K562 (cell line): ENCODE measurements around the gene FBN1. TPM values are rescaled to one million over a fixed set of nuclear protein-coding genes. Genes with fewer than 3 reads are reported as not detected.

ENCODE experiments used
- ATAC-seq: fragments of 200-7000 bp; cut with Tn5 transposase; 3 replicates; pipeline ENCODE4 v1.9.1; 2020; ENCODE audit warnings: moderate library complexity
- BruUV-seq: library from RNA; stranded (reverse); fragments of 400-500 nt; replicated peaks from 2 replicates; lab custom pipeline; 2021; lab: Mats Ljungman, UMichigan
- CTCF ChIA-PET: fragments of 300-600 bp; formaldehyde crosslinking; extraction: SDS; loops from one replicate; lab custom pipeline; 2021; ENCODE audit warnings: low intra/inter-chr PET ratio; lab: Yijun Ruan, JAX
- POLR2A ChIA-PET: fragments of 300-600, 350-650 bp; sonication (Branson Sonifier 250); formaldehyde crosslinking; extraction: SDS; loops from one replicate; lab custom pipeline; 2021; ENCODE audit warnings: antibody characterized with exemption, inconsistent platforms; lab: Yijun Ruan, JAX
- DNase-seq, 4 experiments: peaks; one replicate each; pipeline versions ENCODE4 v3.0.0 to v3.0.0-alpha.2; 2011 to 2018; ENCODE audit warnings: low spot score in 3 of 4, mixed read lengths in 3 of 4; ENCODE audit errors: extremely low read depth in 1 of 4
- FAIRE-seq: peaks from 2 replicates; lab custom pipeline; 2011; peaks lifted over from hg19 to GRCh38; lab: Jason Lieb, UNC
- H2AFZ ChIP-seq: 2 replicates; pipeline ENCODE4 v1.6.0; 2011; ENCODE audit warnings: low read depth, low read length, control low read depth, inconsistent platforms
- H3K27ac ChIP-seq: fragments of 200-600 bp; 3 replicates; pipeline ENCODE4 v1.8.0; 2011; ENCODE audit warnings: low read depth, mild to moderate bottlenecking, control low read depth, inconsistent platforms, low read length, moderate library complexity, mixed read lengths; ENCODE audit errors: extremely low read depth
- H3K27me3 ChIP-seq, 2 experiments: fragments of 300-600 bp in 1 of 2; 2 replicates in 1 of 2; 3 replicates in 1 of 2; pipeline versions ENCODE4 v1.6.0 to v1.8.0; 2011; ENCODE audit warnings: inconsistent platforms in 2 of 2, low read length in 2 of 2, mild to moderate bottlenecking in 1 of 2, mixed read lengths in 1 of 2, moderate library complexity in 1 of 2; ENCODE audit not compliant: control insufficient read depth in 2 of 2, insufficient read depth in 2 of 2
- H3K36me3 ChIP-seq: fragments of 300-600 bp; 3 replicates; pipeline ENCODE4 v1.8.0; 2011; ENCODE audit warnings: mild to moderate bottlenecking, low read length, inconsistent platforms; ENCODE audit not compliant: control insufficient read depth, insufficient read depth
- H3K4me1 ChIP-seq, 2 experiments: fragments of 200-600 bp in 1 of 2; replicated peaks in 1 of 2; 2 replicates in 1 of 2; 3 replicates in 1 of 2; pipeline versions ENCODE4 v1.5.1 to v1.8.0; 2011; ENCODE audit warnings: inconsistent platforms in 2 of 2, low read length in 2 of 2, mild to moderate bottlenecking in 1 of 2, mixed read lengths in 1 of 2, moderate library complexity in 1 of 2; ENCODE audit not compliant: control insufficient read depth in 2 of 2, insufficient read depth in 2 of 2
- H3K4me2 ChIP-seq: 2 replicates; pipeline ENCODE4 v1.6.1; 2011; ENCODE audit warnings: low read length, control low read depth, inconsistent platforms, mixed read lengths; ENCODE audit not compliant: insufficient read depth
- H3K4me3 ChIP-seq: fragments of 200-600 bp; sonication (generic), shearing (Covaris generic); 2 replicates; pipeline ENCODE4 v1.5.1; 2016; ENCODE audit warnings: control low read depth, inconsistent platforms
- H3K79me2 ChIP-seq: fragments of 200-600 bp; 3 replicates; pipeline ENCODE4 v1.8.0; 2011; ENCODE audit warnings: low read length, inconsistent platforms; ENCODE audit not compliant: control insufficient read depth, insufficient read depth
- H3K9ac ChIP-seq, 2 experiments: 2 replicates each; pipeline versions ENCODE4 v1.6.0 to v1.6.1; 2011; ENCODE audit warnings: low read depth in 2 of 2, low read length in 2 of 2, control low read depth in 1 of 2, inconsistent platforms in 1 of 2, mild to moderate bottlenecking in 1 of 2, mixed read lengths in 1 of 2; ENCODE audit not compliant: insufficient read depth in 1 of 2
- H3K9me1 ChIP-seq: one replicate; pipeline ENCODE4 v1.6.0; 2011; ENCODE audit warnings: inconsistent platforms, mild to moderate bottlenecking, low read length, moderate library complexity; ENCODE audit not compliant: control insufficient read depth, insufficient read depth
- H3K9me3 ChIP-seq: replicated peaks from 2 replicates; pipeline ENCODE4 v1.5.1; 2011; ENCODE audit warnings: low read depth, low read length, inconsistent platforms; ENCODE audit not compliant: control insufficient read depth, insufficient read depth
- H4K20me1 ChIP-seq: replicated peaks from 2 replicates; pipeline ENCODE4 v1.6.1; 2011; ENCODE audit warnings: low read length, inconsistent platforms, mixed read lengths; ENCODE audit not compliant: control insufficient read depth, insufficient read depth
- ARID1B ChIP-seq: fragments of 450-650 bp; IDR thresholded peaks from 2 replicates; pipeline ENCODE4 v1.6.1; 2016; ENCODE audit warnings: antibody characterized with exemption, mild to moderate bottlenecking, inconsistent platforms
- CHD4 ChIP-seq: fragments of 200-600 bp; sonication (generic); IDR thresholded peaks from 3 replicates; pipeline ENCODE4 v1.6.1; 2012; ENCODE audit warnings: low read depth, mild to moderate bottlenecking, mixed read lengths, low read length, inconsistent platforms; ENCODE audit not compliant: insufficient read depth, insufficient replicate concordance, poor library complexity, severe bottlenecking
- ELF1 ChIP-seq: fragments of 200-800 bp; sonication (Bioruptor generic); IDR thresholded peaks from 2 replicates; pipeline ENCODE4 v1.6.1; 2016; ENCODE audit warnings: missing genetic modification characterization, missing compliant biosample characterization
- FOS ChIP-seq: IDR thresholded peaks from 3 replicates; pipeline ENCODE4 v1.6.1; 2011; ENCODE audit not compliant: insufficient read length; ENCODE audit errors: extremely low read depth
- FOXJ3 ChIP-seq: sonication (generic); formaldehyde crosslinking; IDR thresholded peaks from 2 replicates; pipeline ENCODE4 v1.4.0; 2020; ENCODE audit warnings: mild to moderate bottlenecking, missing genetic modification reagents
- HNRNPLL ChIP-seq: fragments of 200-400 bp; formaldehyde crosslinking; IDR thresholded peaks from 2 replicates; pipeline ENCODE4 v1.6.1; 2017; ENCODE audit warnings: low read length, low read depth, mild to moderate bottlenecking; ENCODE audit not compliant: poor library complexity, severe bottlenecking
- JUND ChIP-seq, 2 experiments: IDR thresholded peaks; 2 replicates in 1 of 2; 3 replicates in 1 of 2; pipeline ENCODE4 v1.6.1; 2011; ENCODE audit warnings: borderline replicate concordance in 2 of 2, low read depth in 2 of 2, low read length in 2 of 2, improper control_type of control experiment in 1 of 2, missing biosample characterization in 1 of 2, missing genetic modification characterization in 1 of 2, missing genetic modification reagents in 1 of 2
- MCM2 ChIP-seq: fragments of 450-650 bp; IDR thresholded peaks from 2 replicates; pipeline ENCODE4 v1.6.1; 2017; ENCODE audit warnings: low read depth, mild to moderate bottlenecking
- MEF2A ChIP-seq: IDR thresholded peaks from 2 replicates; pipeline ENCODE4 v1.6.1; 2011; ENCODE audit warnings: low read depth, mild to moderate bottlenecking, low read length, moderate library complexity; ENCODE audit not compliant: control insufficient read depth
- MYBL2 ChIP-seq, 2 experiments: fragments of 450-650 bp in 1 of 2; sonication (generic) in 1 of 2; formaldehyde crosslinking in 1 of 2; IDR thresholded peaks; 2 replicates each; pipeline versions ENCODE4 v1.6.1 to v1.8.1; 2017 to 2022; ENCODE audit warnings: borderline replicate concordance in 1 of 2, inconsistent platforms in 1 of 2, low read depth in 1 of 2, mild to moderate bottlenecking in 1 of 2, missing genetic modification reagents in 1 of 2, moderate library complexity in 1 of 2
- NELFE ChIP-seq: IDR thresholded peaks from 2 replicates; pipeline ENCODE4 v1.6.1; 2011; ENCODE audit warnings: mild to moderate bottlenecking; ENCODE audit not compliant: insufficient read depth, insufficient read length
- NRF1 ChIP-seq, 2 experiments: fragments of 450-650 bp; IDR thresholded peaks in 1 of 2; conservative IDR thresholded peaks in 1 of 2; 2 replicates each; pipeline ENCODE4 v1.6.1; 2014; ENCODE audit warnings: mild to moderate bottlenecking in 2 of 2
- POLR2B ChIP-seq: fragments of 450-650 bp; IDR thresholded peaks from 2 replicates; pipeline ENCODE4 v1.6.1; 2018; ENCODE audit warnings: low read depth; ENCODE audit not compliant: partially characterized antibody
- POU5F1 ChIP-seq: fragments of 150-350 bp; IDR thresholded peaks from 2 replicates; pipeline ENCODE4 v1.6.1; 2014; ENCODE audit warnings: borderline replicate concordance, low read length, low read depth, mild to moderate bottlenecking; ENCODE audit not compliant: partially characterized antibody
- ZNF12 ChIP-seq: sonication (generic); formaldehyde crosslinking; IDR thresholded peaks from 2 replicates; pipeline ENCODE4 v1.4.0; 2020; ENCODE audit warnings: mild to moderate bottlenecking, missing genetic modification reagents
- ZNF3 ChIP-seq: fragments of 250-450 bp; sonication (Bioruptor Pico); IDR thresholded peaks from 2 replicates; pipeline ENCODE4 v1.5.0; 2021; ENCODE audit warnings: mild to moderate bottlenecking, moderate library complexity
- WGBS: fragments of 100-300 bp; shearing (Covaris generic); methylation state at CpG from one replicate; pipeline ENCODE4 v1.1.6; 2016; ENCODE audit warnings: low coverage, mixed read lengths; ENCODE audit not compliant: insufficient coverage; ENCODE audit errors: missing lambda C conversion rate; 5-methylcytosine and 5-hydroxymethylcytosine counted together
- in situ Hi-C: fragments of 300-500 bp; cut with MboI; formaldehyde crosslinking; loops from 4 replicates; pipeline ENCODE4 v1.15.0; 2018; ENCODE audit warnings: inconsistent platforms, mixed read lengths
- intact Hi-C: fragments of 100-400 bp; cut with micrococcal nuclease; formaldehyde crosslinking; loops from 2 replicates; pipeline ENCODE4 v1.14.2; 2022
- polyA plus RNA-seq, 8 experiments: library from polyadenylated mRNA; depleted of rRNA in 4 of 8; stranded (reverse) in 5 of 8; unstranded in 3 of 8; fragments of >200 nt; fragmentation: Nextera tagmentation in 2 of 8; fragmentation: Illumina TruSeq in 1 of 8; extraction: Ambion mirVana in 2 of 8; extraction: Trizol in 1 of 8; gene quantifications; 2 replicates each; pipeline versions ENCODE4 v1.2.1 to v1.2.3, GENCODE V29; 2011 to 2014; ENCODE audit warnings: inconsistent platforms in 1 of 8, missing spikeins in 1 of 8
- total RNA-seq, 7 experiments: library from RNA; depleted of rRNA in 6 of 7; stranded (reverse); fragments of >200 nt in 6 of 7; fragmentation: Illumina TruSeq in 2 of 7; extraction: Trizol in 2 of 7; gene quantifications; 2 replicates each; pipeline versions ENCODE4 v1.2.1 to v1.2.3, GENCODE V29; 2011 to 2021; ENCODE audit warnings: low replicate concordance in 1 of 7
- TF ChIP-seq, protein P1 (sequence below): IDR thresholded peaks from 3 replicates; pipeline ENCODE4 v1.6.1; 2011; ENCODE audit warnings: borderline replicate concordance, mild to moderate bottlenecking; ENCODE audit not compliant: insufficient read length, insufficient read depth
- TF ChIP-seq, protein P2 (sequence below): fragments of 250-450 bp; sonication (Bioruptor Pico); IDR thresholded peaks from 2 replicates; pipeline ENCODE4 v1.8.0; 2022; ENCODE audit warnings: inconsistent platforms
- TF ChIP-seq, protein P3 (sequence below): sonication (generic); IDR thresholded peaks from 2 replicates; pipeline ENCODE4 v1.6.1; 2016

Gene FBN1
- total and polyA plus RNA-seq, 9 of the 15 experiments (the other 6 are each of a cell fraction or from before 2014, with no cell fraction given) = 0.15 to 1.2 (median 0.60) TPM

DNA sequence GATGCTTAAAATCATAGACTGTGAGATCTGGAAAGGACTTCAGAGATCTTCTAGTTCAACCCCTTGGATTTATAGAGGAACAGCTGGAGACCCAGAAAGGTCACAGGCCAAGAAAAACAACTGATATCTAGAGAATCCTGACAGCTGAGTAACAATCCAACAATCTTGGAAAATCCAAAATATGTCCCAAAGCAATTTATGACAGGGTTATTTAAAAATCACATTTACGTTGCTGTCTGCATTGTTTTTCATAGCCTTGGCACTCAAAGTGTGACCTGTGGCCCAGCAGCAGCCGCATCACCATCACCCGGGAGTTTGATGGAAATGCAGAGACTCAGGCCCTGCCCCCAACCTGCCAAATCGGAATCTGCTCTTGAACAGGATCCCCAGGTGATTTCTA, 78.8 kb downstream of the FBN1 start:
- no peaks in the 10 kb centered on the region for H4K20me1 ChIP-seq
- ChIA-PET POLR2A (no interaction called here), CTCF (no interaction called here)
- no peaks in the 10 kb centered on the region for H3K9me1 ChIP-seq
- ATAC-seq = no peak
- BruUV-seq = no TSS peak
- H3K4me1 ChIP-seq = no peaks in the 10 kb centered on the region
- no peak overlapping the region for H3K27ac ChIP-seq
- H3K4me3 ChIP-seq = no peak overlapping the region
- TF ChIP-seq, protein P1, sequence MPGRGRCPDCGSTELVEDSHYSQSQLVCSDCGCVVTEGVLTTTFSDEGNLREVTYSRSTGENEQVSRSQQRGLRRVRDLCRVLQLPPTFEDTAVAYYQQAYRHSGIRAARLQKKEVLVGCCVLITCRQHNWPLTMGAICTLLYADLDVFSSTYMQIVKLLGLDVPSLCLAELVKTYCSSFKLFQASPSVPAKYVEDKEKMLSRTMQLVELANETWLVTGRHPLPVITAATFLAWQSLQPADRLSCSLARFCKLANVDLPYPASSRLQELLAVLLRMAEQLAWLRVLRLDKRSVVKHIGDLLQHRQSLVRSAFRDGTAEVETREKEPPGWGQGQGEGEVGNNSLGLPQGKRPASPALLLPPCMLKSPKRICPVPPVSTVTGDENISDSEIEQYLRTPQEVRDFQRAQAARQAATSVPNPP = no peak
- TF ChIP-seq JUND (IDR thresholded peaks at IDR 0.05; ENCODE audit: borderline replicate concordance, low read depth, low read length) (no peak), JUND (tag; IDR thresholded peaks at IDR 0.05; ENCODE audit: borderline replicate concordance, low read depth, low read length) (no peak), MCM2 (no peak), ZNF3 (CRISPR knock-in tag) (no peak), MYBL2 (IDR thresholded peaks at IDR 0.05; ENCODE audit: low read depth) (no peak), MYBL2 (CRISPR knock-in tag; IDR thresholded peaks at IDR 0.05; ENCODE audit: borderline replicate concordance) (no peak), CHD4 (no peak), ZNF12 (CRISPR knock-in tag) (no peak), NELFE (no peak), MEF2A (no peak), ELF1 (tag) (no peak), FOS (no peak), ARID1B (no peak), POU5F1 (no peak), POLR2B (no peak), NRF1 (conservative IDR thresholded peaks at IDR 0.05 in 1 of 2, IDR thresholded peaks at IDR 0.05 in 1 of 2) (no peak), FOXJ3 (CRISPR knock-in tag) (no peak), HNRNPLL (no peak)
- TF ChIP-seq, protein P2, sequence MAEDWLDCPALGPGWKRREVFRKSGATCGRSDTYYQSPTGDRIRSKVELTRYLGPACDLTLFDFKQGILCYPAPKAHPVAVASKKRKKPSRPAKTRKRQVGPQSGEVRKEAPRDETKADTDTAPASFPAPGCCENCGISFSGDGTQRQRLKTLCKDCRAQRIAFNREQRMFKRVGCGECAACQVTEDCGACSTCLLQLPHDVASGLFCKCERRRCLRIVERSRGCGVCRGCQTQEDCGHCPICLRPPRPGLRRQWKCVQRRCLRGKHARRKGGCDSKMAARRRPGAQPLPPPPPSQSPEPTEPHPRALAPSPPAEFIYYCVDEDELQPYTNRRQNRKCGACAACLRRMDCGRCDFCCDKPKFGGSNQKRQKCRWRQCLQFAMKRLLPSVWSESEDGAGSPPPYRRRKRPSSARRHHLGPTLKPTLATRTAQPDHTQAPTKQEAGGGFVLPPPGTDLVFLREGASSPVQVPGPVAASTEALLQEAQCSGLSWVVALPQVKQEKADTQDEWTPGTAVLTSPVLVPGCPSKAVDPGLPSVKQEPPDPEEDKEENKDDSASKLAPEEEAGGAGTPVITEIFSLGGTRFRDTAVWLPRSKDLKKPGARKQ (CRISPR knock-in tag) = no peak
- TF ChIP-seq, protein P3, sequence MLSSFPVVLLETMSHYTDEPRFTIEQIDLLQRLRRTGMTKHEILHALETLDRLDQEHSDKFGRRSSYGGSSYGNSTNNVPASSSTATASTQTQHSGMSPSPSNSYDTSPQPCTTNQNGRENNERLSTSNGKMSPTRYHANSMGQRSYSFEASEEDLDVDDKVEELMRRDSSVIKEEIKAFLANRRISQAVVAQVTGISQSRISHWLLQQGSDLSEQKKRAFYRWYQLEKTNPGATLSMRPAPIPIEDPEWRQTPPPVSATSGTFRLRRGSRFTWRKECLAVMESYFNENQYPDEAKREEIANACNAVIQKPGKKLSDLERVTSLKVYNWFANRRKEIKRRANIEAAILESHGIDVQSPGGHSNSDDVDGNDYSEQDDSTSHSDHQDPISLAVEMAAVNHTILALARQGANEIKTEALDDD = no peak
- peak; percentile 19 for FAIRE-seq
- H3K4me2 ChIP-seq = no peak overlapping the region
- intact Hi-C loops = no loop called here
- H2AFZ ChIP-seq = no peak overlapping the region
- no peaks in the 10 kb centered on the region for H3K79me2 ChIP-seq
- in situ Hi-C loops = no loop called here
- no peaks in the 10 kb centered on the region for H3K9me3 ChIP-seq
- DNase-seq = no peak
- H3K27me3 ChIP-seq = no peaks in the 10 kb centered on the region
- H3K36me3 ChIP-seq = no peaks in the 10 kb centered on the region
- no peak overlapping the region for H3K9ac ChIP-seq
- 18% methylated on average over 4 of the region's 4 CpGs for WGBS
